Parathyroid adenoma (tissue), 2 donors: ENCODE results near the gene SIX2.

ENCODE experiments used
- H2AFZ ChIP-seq: fragments of 300-600 bp; sonication (generic); one replicate; pipeline ENCODE4 v1.7.0; 2017; ENCODE audit warnings: antibody characterized with exemption, mild to moderate bottlenecking
- H3K27ac ChIP-seq: fragments of 300-600 bp; sonication (generic); one replicate; pipeline ENCODE4 v1.7.0; 2017
- H3K27me3 ChIP-seq: fragments of 300-600 bp; sonication (generic); one replicate; pipeline ENCODE4 v1.7.0; 2017; ENCODE audit warnings: low read length; ENCODE audit not compliant: control insufficient read depth, insufficient read depth
- H3K36me3 ChIP-seq: fragments of 300-600 bp; sonication (generic); one replicate; pipeline ENCODE4 v1.7.0; 2017; ENCODE audit warnings: low read length; ENCODE audit not compliant: control insufficient read depth, insufficient read depth
- H3K4me1 ChIP-seq: fragments of 300-600 bp; sonication (generic); one replicate; pipeline ENCODE4 v1.7.0; 2017; ENCODE audit warnings: control low read depth
- H3K4me2 ChIP-seq: fragments of 300-600 bp; sonication (generic); one replicate; pipeline ENCODE4 v1.7.0; 2017; ENCODE audit warnings: low read length
- H3K4me3 ChIP-seq: fragments of 300-600 bp; sonication (generic); one replicate; pipeline ENCODE4 v1.7.0; 2017; ENCODE audit warnings: low read depth, low read length
- H3K79me2 ChIP-seq: fragments of 300-600 bp; sonication (generic); one replicate; pipeline ENCODE4 v1.7.0; 2017; ENCODE audit warnings: control low read depth
- H3K9ac ChIP-seq: fragments of 300-600 bp; sonication (generic); one replicate; pipeline ENCODE4 v1.7.0; 2017; ENCODE audit warnings: mild to moderate bottlenecking
- H3K9me3 ChIP-seq: fragments of 300-600 bp; sonication (generic); one replicate; pipeline ENCODE4 v1.7.0; 2017; ENCODE audit warnings: low read length; ENCODE audit not compliant: control insufficient read depth
- CTCF ChIP-seq: fragments of 300-600 bp; sonication (generic); IDR thresholded peaks from one replicate; pipeline ENCODE4 v1.7.0; 2017; ENCODE audit warnings: antibody characterized with exemption, mild to moderate bottlenecking
- donor health status: primary hyperparathyroidism.

Gene SIX2

GRCh38 chr2:44996356-44996755 is 12.9 kb downstream of the SIX2 start:
- H3K4me1 ChIP-seq = no peaks in the 10 kb centered on the region
- H2AFZ ChIP-seq = no peak overlapping the region
- H3K4me3 ChIP-seq = no peak overlapping the region
- no peak overlapping the region for H3K9ac ChIP-seq
- no peaks in the 10 kb centered on the region for H3K79me2 ChIP-seq
- H3K27ac ChIP-seq = no peak overlapping the region
- no peaks in the 10 kb centered on the region for H3K9me3 ChIP-seq
- no peak for TF ChIP-seq CTCF
- H3K36me3 ChIP-seq = no peaks in the 10 kb centered on the region
- H3K4me2 ChIP-seq = no peak overlapping the region
- H3K27me3 ChIP-seq = peaks cover 5% of the 10 kb centered on the region

- Histone ChIP-seq H3K4me3 (no peak overlapping the region), H3K36me3 (no peaks in the 10 kb centered on the region), H3K4me1 (no peaks in the 10 kb centered on the region), H2AFZ (no peak overlapping the region), H3K27ac (no peak overlapping the region), H3K4me2 (no peak overlapping the region), H3K9me3 (no peaks in the 10 kb centered on the region), H3K79me2 (no peaks in the 10 kb centered on the region), H3K27me3 (no peaks in the 10 kb centered on the region), H3K9ac (no peak overlapping the region)
- no peak for TF ChIP-seq CTCF
These were observed 14.9 kb downstream of the SIX2 start for GRCh38 chr2:44994377-44994776.

GRCh38 chr2:44989176-44989575 is 20.1 kb downstream of the SIX2 start:
- Histone ChIP-seq H3K79me2 (no peaks in the 10 kb centered on the region), H3K4me3 (no peak overlapping the region), H3K9me3 (no peaks in the 10 kb centered on the region), H3K4me2 (no peak overlapping the region), H3K36me3 (no peaks in the 10 kb centered on the region), H3K27me3 (no peaks in the 10 kb centered on the region), H2AFZ (no peak overlapping the region), H3K9ac (no peak overlapping the region), H3K4me1 (no peaks in the 10 kb centered on the region), H3K27ac (no peak overlapping the region)
- no peak for TF ChIP-seq CTCF

GRCh38 chr2:44983836-44984604 is 25.2 kb downstream of the SIX2 start:
- Histone ChIP-seq H3K79me2 (no peaks in the 10 kb centered on the region), H3K4me1 (no peaks in the 10 kb centered on the region), H3K4me3 (no peak overlapping the region), H3K9ac (no peak overlapping the region), H2AFZ (no peak overlapping the region), H3K36me3 (no peaks in the 10 kb centered on the region), H3K9me3 (no peaks in the 10 kb centered on the region), H3K27ac (no peak overlapping the region), H3K27me3 (no peaks in the 10 kb centered on the region), H3K4me2 (no peak overlapping the region)
- TF ChIP-seq CTCF = no peak

- H2AFZ ChIP-seq = peak overlapping the region; percentile 7
- H3K9ac ChIP-seq = no peak overlapping the region
- H3K4me1 ChIP-seq = no peaks in the 10 kb centered on the region
- H3K36me3 ChIP-seq = no peaks in the 10 kb centered on the region
- TF ChIP-seq CTCF = peak; percentile 87
- H3K4me2 ChIP-seq = no peak overlapping the region
- H3K27me3 ChIP-seq = no peaks in the 10 kb centered on the region
- H3K4me3 ChIP-seq = no peak overlapping the region
- no peaks in the 10 kb centered on the region for H3K9me3 ChIP-seq
- H3K27ac ChIP-seq = no peak overlapping the region
- H3K79me2 ChIP-seq = no peaks in the 10 kb centered on the region
These were observed 27.5 kb downstream of the SIX2 start for GRCh38 chr2:44981714-44982108.
